ENCODE results near the gene GLTPD2.

DNA sequence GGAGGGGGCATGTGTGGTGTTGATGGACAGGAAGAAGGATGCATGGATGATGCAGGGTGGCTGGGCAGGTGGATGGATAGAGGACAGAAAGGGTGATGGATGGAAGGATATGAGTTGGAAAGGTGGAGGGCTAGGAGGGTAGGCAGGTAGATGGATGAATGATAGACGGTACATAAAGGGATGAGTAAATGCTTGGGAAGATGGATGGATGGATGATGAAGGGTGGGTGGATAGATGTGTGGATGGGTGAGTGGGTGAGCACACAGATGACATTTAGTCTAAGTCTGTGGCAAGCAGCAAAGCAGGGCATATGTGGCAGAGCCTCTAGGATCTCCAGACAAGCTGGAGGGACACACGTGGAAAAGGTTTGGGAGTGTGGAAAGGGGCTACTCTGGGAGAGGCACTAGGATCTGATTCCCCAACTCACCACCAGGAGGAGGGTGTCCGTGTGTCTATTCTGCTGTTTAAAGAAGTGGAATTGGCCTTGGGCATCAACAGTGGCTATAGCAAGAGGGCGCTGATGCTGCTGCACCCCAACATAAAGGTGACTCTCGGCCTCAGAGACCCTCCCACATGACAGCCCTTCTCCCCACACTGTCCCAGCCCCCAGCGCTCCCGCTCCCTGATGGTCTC is 26.4 kb downstream of the GLTPD2 start:
- TF ChIP-seq, protein P1, sequence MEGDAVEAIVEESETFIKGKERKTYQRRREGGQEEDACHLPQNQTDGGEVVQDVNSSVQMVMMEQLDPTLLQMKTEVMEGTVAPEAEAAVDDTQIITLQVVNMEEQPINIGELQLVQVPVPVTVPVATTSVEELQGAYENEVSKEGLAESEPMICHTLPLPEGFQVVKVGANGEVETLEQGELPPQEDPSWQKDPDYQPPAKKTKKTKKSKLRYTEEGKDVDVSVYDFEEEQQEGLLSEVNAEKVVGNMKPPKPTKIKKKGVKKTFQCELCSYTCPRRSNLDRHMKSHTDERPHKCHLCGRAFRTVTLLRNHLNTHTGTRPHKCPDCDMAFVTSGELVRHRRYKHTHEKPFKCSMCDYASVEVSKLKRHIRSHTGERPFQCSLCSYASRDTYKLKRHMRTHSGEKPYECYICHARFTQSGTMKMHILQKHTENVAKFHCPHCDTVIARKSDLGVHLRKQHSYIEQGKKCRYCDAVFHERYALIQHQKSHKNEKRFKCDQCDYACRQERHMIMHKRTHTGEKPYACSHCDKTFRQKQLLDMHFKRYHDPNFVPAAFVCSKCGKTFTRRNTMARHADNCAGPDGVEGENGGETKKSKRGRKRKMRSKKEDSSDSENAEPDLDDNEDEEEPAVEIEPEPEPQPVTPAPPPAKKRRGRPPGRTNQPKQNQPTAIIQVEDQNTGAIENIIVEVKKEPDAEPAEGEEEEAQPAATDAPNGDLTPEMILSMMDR (IDR thresholded peaks at IDR 0.05; ENCODE audit: low read depth, low read length), result no peak
- no peak for TF ChIP-seq EZH2phosphoT487 (IDR thresholded peaks at IDR 0.05; ENCODE audit: low read depth)

All from OCI-LY3 (cell line).